Stimulated activated CD4-positive, alpha-beta T cell treated with anti-CD3 and anti-CD28 coated beads, TNF-alpha, amount 100 ng/mL, for 48 hours (primary cell): Measurements from ENCODE around the gene CHD9.
"Not testable (repeated sequence)": the region's sequence is repeated elsewhere in the genome, so short reads cannot be mapped to it uniquely, and the experiment has no call there.

Experiments used
- DNase-seq, 3 donors: peaks; one replicate each; pipeline ENCODE4 v3.0.0-alpha.2; 2020; ENCODE audit warnings: low read depth in 3 of 3

CHD9 gene

DNA sequence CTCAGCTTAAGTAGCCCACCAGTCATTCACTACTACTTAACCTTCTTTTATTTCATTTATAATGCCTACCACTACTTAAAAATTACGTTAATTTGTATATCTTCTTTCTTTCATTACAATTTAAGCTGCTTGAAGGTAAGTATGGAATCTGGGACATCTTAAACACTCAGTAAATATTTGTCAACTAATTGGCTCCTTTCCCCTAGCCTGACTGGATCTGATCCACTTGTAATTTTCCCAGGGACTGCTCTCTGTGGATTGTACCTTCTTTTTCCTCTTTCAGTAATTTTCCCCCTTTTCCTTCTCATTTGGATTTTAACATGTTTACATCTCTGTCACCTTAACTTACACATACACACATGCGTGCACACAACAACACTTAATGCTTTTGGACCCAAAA lies 227.1 kb downstream of the CHD9 start:
- DNase-seq, result no peak

DNA sequence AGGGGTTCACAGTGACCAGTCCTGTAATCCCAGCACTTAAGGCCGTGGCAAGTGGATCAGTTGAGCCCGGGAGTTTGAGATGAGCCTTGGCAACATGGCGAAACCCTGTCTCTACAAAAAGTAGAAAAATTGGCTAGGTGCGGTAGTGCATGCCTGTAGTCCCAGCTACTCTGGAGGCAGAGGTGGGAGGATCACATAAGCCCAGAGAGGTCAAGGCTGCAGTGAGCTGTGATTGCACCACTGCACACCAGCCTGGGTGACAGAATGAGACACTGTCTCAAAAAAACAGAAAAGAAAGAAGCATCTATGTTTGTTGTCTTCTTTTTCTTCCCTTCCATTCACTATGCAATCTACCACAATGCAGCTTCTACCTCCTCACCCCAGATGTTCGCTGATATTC lies 227.5 kb downstream of the CHD9 start:
- no peak for DNase-seq

DNA sequence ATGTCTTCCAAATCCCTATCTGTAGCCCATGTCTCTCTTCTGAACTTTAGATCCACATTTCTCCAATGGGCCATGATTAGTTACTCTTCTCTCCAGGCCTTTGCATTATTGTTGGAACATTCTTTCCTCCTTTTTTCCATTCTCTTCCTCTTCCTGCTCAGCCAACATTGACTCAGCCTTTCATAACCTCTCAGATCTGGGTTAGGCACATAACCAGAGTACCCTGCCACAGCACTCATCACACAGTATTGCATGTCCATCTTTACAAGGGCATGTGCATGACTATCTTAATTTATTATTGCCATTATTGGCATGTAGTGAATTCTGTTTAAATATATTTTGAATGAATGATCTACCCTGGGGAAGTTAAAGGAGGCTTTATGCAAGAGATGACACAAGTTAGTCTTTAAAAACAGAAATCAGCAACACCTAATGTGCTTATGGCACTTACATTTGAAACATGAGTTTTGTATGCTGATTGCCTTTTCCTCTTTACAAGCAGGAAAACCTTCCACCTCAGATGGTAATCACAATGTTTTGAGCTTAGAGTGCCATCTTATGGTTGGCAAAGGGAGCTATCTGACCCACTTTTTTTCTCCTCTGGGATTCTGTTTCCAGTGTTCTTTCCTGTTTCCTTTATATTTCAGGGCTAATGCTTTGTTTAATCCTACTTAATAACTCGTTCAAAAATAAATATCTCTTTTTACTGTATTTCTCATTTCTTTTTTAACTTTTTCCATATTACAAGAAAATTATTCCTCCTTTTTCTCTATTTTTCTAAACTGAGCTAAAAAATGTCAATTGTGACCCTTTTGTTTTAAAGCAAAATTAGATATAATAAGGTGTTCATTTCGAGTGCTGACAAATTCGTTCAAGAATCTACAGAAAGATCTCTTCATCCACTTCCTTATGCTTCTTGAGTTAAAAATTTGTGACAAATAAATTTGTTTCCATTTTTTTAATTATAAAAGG lies 228.5 kb downstream of the CHD9 start:
- DNase-seq, result no peak

DNA sequence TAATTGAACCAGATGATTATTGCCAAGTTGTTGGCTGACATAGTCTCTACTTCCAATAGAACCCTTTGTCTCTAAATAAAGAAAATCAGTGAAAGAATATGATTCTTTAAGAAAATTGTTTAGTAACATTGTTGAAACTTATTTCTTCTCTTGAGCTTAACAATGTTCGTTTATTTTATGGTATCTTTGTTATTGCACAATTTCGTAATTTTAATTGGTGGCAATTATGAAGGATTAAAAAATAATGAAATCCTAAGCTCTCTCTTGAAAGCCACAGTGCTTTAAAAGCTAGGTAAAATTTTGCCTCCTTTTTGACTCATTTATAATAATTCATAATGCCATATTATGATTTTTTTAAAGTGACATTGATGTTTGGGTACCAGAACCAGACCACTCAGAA lies 230.4 kb downstream of the CHD9 start:
- DNase-seq, result no peak

DNA sequence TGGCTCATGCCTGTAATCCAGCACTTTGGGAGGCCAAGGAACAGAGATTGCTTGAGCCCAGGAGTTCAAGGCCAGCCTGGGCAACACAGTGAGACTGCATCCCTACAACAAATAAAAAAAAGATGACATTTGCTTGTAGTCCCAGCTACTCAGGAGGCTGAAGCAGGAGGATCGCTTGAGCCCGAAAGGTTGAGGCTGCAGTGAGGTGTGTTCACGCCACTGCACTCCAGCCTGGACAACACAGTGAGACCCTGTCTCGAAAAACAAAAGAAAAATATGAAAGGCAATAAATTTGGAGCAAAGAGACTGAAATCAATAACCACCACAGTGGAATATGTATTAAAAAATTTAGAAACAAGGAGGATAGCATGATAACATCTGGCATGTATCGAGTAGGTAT lies 235.7 kb downstream of the CHD9 start:
- DNase-seq, result no peak

DNA sequence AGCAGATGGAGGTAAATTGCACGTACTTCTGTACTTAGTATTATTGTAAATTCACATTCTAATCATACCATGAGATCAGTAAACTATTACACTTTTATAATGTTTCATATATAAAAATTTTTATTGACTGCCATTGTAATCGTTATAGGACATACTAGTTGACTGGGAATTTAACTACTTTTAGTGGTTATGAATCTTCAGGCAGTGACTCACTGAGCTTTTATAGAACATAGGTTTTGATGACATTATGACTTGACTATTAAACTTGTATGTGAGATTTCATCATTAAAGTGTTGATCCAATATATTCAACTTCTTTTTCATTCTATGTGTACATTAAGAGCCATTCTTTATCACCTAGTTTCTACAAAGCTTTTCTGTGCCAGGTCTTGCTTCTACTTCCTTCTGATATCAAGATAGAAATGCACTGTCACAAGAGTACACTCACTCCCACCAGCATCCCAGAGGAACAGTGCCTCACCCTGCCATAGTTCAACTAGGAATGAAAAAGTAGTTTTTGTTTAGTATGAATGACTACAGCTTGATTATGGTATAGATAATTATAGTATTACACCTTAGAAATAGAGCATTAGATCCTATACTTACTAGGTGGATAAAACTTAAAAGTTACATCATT lies 237.1 kb downstream of the CHD9 start:
- DNase-seq, result no peak

DNA sequence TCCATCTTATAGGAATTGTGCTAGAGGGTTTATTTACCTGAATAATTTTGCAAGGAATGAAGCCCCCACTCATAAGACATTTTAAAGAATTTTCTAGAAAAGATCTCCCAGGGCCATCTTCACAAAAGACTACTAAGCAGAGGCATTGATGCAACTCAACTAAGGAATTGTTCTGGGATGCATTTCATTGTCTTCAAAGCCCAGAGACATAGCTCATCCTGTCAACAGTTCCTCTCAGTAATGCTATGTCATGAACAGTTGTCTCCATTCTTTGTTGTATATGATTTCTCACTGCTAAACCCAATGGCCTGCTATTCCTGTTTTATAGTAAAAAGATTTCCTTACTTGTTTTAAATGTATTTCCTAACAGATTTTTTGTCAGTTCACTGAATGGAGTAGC lies 242.7 kb downstream of the CHD9 start:
- DNase-seq, result no peak

DNA sequence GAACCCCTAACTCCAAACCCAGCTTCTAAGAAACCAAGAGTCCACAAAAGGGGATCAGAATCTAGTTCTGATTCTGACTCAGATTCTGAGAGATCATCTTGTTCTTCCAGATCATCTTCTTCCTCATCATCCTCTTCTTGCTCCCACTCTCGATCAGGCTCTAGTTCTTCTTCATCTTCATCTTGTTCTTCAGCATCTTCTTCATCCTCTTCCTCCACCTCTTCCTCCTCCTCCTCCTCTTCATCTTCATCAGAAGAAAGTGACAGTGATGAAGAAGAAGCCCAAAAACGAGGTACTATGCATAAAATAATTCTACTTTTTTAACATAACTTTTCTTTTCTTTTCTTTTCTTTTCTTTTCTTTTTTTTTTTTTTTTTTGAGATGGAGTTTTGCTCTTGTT lies 249.5 kb downstream of the CHD9 start:
- DNase-seq, result no peak

DNA sequence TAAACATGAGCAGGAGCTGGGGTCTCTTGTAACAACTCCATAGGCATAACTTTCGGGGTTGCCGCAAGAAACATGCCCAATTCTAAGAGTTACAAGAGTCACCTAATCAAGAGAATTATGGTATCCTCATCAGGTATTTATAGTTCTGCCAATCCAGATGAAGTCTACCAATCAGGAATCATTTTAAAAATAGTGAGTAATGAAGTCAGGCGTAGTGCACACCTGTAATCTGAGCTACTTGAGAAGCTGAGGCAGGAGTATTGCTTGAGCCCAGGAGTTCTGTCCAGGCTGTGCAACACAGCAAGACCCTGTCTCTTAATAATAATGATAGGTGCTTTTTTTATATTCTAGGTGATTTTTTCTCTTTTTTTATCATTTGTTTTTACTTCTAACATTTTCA lies 251.0 kb downstream of the CHD9 start:
- no peak for DNase-seq

DNA sequence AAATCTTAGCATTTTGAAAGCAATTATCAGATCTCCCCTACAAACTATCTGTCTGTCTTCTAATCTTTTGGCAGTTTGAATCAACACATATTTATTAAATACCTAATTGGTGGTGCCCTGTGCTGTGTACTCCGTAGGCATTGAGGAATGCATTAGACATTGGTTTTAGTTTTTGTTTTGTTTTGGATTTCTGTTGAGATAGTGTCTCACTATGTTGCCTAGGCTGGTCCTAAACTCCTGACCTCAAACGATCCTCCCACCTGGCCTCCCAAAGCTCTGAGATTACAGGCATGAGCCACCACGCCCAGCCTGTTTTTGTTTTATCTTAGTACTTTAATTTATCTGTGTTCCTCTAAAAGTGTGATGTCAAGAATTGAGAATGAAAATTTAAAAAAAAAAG lies 254.7 kb downstream of the CHD9 start:
- no peak for DNase-seq

DNA sequence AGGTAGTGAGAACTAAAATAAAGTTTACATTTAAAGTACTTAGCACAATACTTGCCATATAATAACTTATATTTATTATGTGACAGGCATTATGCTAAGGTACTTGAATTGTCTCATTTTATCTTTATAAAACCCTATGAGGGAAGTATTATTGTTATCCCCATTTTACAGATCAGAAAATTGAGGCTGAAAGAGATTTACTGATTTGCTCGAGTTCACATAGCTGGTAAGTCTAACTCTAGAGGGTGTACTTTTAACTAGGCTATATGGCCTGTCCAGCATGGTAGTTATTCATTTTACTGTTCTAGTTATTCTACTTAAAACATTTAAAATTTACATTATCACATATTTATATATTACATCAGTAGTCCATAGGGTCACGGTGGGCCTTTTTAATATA lies 266.2 kb downstream of the CHD9 start:
- no peak for DNase-seq

DNA sequence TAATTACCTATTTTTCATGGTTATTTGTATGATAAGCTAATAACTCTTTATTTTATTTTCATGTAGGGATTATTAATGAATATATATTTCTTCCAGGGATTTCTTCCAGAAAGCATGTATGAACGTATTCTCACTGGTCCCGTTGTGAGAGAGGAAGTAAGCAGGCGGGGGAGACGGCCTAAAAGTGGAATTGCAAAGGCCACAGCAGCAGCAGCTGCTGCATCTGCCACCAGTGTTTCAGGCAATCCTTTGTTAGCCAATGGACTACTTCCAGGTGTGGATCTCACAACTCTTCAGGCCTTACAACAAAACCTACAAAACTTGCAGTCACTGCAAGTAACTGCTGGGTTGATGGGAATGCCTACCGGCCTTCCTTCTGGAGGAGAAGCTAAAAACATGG lies 269.1 kb downstream of the CHD9 start:
- DNase-seq, result no peak

DNA sequence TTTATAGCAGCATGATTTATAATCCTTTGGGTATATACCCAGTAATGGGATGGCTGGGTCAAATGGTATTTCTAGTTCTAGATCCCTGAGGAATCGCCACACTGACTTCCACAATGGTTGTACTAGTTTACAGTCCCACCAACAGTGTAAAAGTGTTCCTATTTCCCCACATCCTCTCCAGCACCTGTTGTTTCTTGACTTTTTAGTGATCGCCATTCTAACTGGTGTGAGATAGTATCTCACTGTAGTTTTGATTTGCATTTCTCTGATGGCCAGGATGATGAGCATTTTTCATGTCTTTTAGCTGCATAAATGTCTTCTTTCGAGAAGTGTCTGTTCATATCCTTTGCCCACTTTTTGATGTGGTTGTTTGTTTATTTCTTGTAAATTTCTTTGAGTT lies 276.2 kb downstream of the CHD9 start:
- not testable (repeated sequence) for DNase-seq

DNA sequence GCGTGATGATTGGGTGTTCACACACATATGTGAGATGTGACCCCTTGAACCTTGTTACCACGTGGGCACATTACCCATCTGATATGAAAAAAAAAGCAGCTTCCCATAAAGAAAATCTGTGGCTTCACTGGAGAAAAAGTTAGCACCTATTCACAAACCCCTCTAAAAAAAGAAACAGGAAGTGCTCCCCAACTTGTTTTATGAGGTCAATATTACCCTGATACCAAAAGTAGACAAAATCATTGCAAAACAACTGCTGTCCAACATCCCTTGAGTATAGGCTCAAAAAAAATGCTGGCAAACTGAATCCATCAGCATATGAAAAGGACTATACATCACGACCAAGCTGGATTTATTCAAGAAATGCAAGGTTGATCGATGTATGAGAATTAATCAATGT lies 279.8 kb downstream of the CHD9 start:
- DNase-seq, result no peak

DNA sequence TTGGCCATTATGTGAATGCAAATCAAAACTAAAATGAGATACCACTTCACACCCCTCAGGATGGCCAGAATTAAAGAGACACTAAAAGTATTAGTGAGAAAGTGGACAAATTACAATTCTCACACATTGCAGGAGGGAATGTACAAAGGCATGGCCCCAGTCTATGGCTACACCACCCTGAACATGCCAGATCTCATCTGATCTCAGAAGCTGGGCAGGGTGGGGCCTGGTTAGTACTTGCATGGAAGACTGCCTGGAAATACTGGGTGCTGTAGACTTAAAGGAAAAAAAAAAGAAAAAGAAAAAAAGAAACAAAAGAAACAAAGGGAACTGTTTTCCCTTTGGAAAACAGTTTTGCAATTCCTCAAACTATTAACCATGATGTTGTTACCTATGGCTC lies 282.5 kb downstream of the CHD9 start:
- DNase-seq, result no peak

DNA sequence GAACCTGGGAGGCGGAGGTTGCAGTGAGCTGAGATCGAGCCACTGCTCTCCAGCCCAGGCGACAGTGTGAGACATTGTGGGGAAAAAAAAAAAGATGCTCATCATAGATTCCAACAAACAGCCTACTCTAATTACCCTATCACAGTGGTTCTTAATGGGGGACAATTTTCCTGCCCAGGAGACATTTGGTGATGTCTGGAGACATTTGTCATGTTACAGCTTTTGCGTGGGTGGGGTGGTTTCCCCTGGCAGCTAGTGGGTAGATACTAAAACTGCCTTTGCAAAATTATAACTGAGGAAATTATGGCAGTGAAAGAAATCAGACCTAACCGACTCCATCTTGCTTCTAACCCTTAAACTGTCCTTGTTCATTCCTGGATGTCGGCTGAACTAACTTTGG lies 287.0 kb downstream of the CHD9 start:
- DNase-seq, result no peak

DNA sequence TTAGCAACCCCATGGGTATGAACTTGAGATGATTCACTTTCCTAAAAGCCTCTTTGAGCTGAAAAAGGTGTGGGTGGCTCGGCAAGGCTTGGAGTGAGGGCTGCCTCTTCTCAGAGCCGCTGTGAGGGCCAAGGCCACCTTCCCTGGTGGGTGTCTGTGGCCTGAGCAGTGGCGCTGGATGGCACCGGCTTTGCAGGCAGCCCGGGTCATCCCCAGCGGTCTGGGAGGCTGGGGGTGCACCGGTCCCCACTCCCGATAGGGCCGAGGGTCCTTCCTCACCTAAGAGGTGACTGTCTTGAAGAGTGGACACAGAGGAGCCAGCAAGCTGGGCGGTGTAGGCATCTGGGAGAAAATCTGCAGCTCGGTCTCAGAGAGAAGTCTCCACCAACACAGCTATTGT lies 300.3 kb downstream of the CHD9 start:
- DNase-seq, result no peak

DNA sequence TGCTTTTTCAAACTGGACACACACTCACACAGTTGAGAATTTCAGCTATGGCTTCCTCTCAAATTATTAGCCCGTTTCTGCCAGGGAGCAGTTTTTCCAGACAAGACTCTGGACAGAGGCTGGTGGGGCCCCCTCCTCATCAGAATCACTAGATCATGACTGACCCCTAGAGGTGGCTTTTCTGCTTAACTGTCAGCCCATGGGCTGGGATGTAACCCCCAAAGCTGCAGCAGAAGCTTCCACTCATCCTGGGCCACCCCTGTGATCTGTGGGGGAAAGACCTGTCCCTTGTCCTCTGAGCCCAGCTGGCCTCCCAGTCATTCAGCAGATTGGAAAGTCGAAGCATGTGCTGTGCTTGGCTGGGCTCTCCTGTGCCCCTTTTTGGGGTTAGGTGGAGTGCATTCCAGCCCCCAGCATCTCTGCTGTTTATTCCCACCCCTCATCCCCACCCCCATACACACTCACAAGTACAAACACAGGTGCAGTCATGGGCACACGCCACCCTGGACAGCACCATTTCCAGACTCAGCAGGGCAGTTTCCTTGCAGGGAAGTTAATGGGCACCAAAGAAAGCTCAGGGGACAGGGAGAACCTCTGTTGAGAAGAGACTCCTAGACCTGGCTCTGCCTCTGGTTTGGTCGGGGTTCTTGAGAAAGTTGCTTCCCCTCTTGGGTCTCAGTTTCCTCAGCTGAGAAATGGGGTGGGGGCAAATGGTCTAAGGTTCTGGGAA lies 301.9 kb downstream of the CHD9 start:
- DNase-seq, result no peak

DNA sequence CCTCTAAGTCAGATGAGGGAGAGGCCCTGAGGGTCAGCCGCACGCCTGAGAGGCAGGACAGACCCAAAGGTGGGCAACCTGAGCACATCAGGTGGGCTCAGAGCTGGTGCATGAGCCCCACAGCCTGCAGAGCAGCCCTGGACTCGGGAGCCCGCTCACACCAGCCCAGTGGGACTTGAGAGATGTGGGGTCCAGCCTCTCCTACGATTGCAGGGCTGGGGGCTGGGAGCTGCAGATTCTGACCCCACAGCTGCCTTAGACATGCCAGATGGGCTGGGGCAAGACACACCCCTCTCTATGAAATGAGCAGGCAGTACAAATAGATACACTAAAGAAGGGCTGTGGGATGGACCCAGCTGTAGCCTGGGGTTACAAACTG lies 302.4 kb downstream of the CHD9 start:
- DNase-seq, result no peak

DNA sequence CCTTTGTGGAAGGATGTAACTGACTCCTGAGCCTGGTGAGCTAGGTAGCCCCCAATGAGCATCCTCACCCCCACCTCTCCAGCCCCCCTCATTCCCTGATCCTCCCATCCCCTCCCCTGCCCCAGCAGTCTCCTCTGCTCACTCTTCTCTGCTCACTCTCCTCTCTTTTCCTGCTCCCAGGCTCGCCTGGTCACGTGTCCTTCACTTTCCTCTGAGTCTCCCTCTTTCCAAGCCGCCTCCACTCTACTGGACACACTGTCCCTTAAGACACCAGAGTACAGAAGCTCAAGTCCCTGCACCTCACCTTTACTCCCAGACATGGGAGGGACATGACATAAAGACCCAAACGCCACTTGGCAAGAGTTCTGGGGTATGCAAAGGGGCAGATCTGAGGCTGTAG lies 303.2 kb downstream of the CHD9 start:
- no peak for DNase-seq

DNA sequence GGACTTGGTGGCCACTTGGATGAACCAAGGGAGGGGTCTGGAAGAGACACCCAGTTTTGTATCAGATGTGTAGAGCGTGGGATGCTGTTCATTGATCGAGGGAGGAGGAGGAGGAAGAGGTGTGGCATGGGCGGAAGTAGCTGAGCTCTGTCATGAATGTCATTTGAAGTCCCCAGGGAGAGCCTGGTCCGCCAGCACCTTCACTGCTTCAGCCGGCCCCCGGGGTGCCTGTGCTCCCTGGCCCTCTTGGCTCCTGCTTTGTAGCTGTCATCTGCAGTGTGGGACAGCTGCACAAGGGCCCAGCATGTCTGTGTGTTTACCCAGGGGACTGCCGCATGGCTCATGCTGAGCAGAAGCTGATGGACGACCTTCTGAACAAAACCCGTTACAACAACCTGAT lies 304.1 kb downstream of the CHD9 start:
- no peak for DNase-seq

DNA sequence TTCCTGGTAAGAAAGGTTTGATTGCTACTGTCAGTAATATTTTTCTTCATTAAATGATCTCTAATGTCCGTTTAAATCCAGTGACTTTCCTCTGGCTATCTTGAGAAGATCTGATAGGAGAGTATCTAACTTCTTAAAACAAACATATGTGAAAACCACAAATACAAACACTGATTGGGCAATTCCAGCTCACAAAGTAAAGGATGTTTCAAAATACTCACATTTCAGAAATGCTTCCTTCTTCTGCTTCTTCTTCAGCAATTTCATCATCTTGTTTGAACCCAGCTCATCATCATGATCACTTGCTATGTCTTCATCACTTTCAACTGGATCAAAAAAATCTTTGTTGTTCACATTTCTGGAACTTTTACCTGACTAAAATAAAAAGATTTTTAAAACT lies 315.1 kb downstream of the CHD9 start:
- DNase-seq, result no peak

DNA sequence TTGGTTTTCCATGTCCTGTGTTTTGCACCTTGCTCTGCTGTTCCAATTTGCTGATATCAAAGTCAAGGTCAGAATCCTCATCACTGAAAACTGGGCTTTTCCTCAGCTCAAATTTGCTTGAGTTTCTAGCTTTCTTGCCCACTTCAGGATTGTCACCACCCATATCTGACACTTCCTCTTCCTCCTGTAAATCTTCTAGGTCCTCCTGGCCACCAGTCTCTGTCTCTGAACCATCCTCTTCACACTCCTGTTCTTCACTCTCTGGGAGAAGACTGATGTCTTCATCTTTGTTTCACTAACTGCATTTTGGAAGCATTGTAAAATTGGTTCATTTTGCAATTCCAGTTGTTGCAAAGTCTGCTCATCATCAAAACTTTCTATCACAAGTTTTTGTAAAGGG lies 316.0 kb downstream of the CHD9 start:
- DNase-seq, result no peak
